Colonic mucosa (tissue), 4 donors: ENCODE measurements around the gene ZBTB18. TPM values are rescaled to one million over a fixed set of nuclear protein-coding genes. Genes with fewer than 3 reads are reported as not detected.

ENCODE experiments used
- DNase-seq: peaks from one replicate; pipeline ENCODE4 v3.0.0-alpha.2; 2020
- H3K27ac ChIP-seq: fragments of 200-600 bp; one replicate; pipeline ENCODE4 v1.8.0; 2021
- H3K27me3 ChIP-seq: fragments of 200-600 bp; one replicate; pipeline ENCODE4 v1.8.0; 2021
- H3K36me3 ChIP-seq: fragments of 200-600 bp; one replicate; pipeline ENCODE4 v1.8.0; 2021
- H3K4me1 ChIP-seq: fragments of 200-600 bp; one replicate; pipeline ENCODE4 v1.8.0; 2021; ENCODE audit warnings: mild to moderate bottlenecking
- H3K4me3 ChIP-seq: fragments of 200-600 bp; one replicate; pipeline ENCODE4 v1.8.0; 2021
- H3K9ac ChIP-seq, 2 donors: one replicate each; pipeline ENCODE4 v1.7.0; 2013; ENCODE audit warnings: control low read depth in 2 of 2, low read depth in 2 of 2, low read length in 2 of 2
- H3K9me3 ChIP-seq: fragments of 200-600 bp; one replicate; pipeline ENCODE4 v1.8.0; 2021
- CTCF ChIP-seq: fragments of 200-600 bp; IDR thresholded peaks from one replicate; pipeline ENCODE4 v1.8.0; 2022; ENCODE audit warnings: antibody characterized with exemption, mild to moderate bottlenecking
- intact Hi-C: fragments of 100-400 bp; cut with DNase I; formaldehyde crosslinking; loops from one replicate; pipeline ENCODE4 v1.14.1; 2022
- total RNA-seq, 2 donors: library from RNA; stranded (reverse); fragmentation: NEBNext Ultra II Directional in 1 of 2; extraction: Animal tissue kit (Norgen Biotek cat#: 25700) in 1 of 2; gene quantifications; one replicate each; pipeline ENCODE4 v1.2.1, GENCODE V29; 2021
- donor health status: healthy.
- donor health status: DM: no; HTN: no; CAD: no.
- donor health status: DM: no; HTN: no; CAD: no.

Gene ZBTB18
- total RNA-seq, 2 donors from 2014 or later: 15.0 to 23.8 TPM

- intact Hi-C loops: no loop called here
- H3K27ac ChIP-seq: no peak overlapping the region
- no peak for TF ChIP-seq CTCF
Measured at GRCh38 chr1:244056577-244056976, 5.5 kb downstream of the ZBTB18 start.

GRCh38 chr1:244057474-244058385 is 6.6 kb downstream of the ZBTB18 start:
- Histone ChIP-seq H3K9ac (no peak overlapping the region), H3K27me3 (no peaks in the 10 kb centered on the region), H3K36me3 (peaks cover 11% of the 10 kb centered on the region), H3K4me1 (no peaks in the 10 kb centered on the region), H3K27ac (no peak overlapping the region), H3K4me3 (no peak overlapping the region), H3K9me3 (no peaks in the 10 kb centered on the region)
- intact Hi-C loops: no loop called here
- no peak for DNase-seq
- TF ChIP-seq CTCF: no peak

More at GRCh38 chr1:244056577-244056976, 5.5 kb downstream of the ZBTB18 start:
- Histone ChIP-seq H3K9ac (no peak overlapping the region), H3K4me1 (no peaks in the 10 kb centered on the region), H3K36me3 (peaks cover 11% of the 10 kb centered on the region), H3K9me3 (no peaks in the 10 kb centered on the region), H3K27me3 (no peaks in the 10 kb centered on the region), H3K4me3 (no peak overlapping the region)
- DNase-seq: no peak

GRCh38 chr1:244060117-244060516 is 9.0 kb downstream of the ZBTB18 start:
- H3K4me3 ChIP-seq: no peak overlapping the region
- no peaks in the 10 kb centered on the region for H3K9me3 ChIP-seq
- H3K36me3 ChIP-seq: no peaks in the 10 kb centered on the region
- H3K27ac ChIP-seq: no peak overlapping the region
- intact Hi-C loops: no loop called here
- H3K27me3 ChIP-seq: no peaks in the 10 kb centered on the region
- TF ChIP-seq CTCF: no peak
- no peak for DNase-seq
- no peaks in the 10 kb centered on the region for H3K4me1 ChIP-seq
- H3K9ac ChIP-seq: no peak overlapping the region

- Histone ChIP-seq H3K9me3 (no peaks in the 10 kb centered on the region), H3K27me3 (no peaks in the 10 kb centered on the region), H3K4me1 (no peaks in the 10 kb centered on the region), H3K9ac (no peak overlapping the region), H3K4me3 (no peak overlapping the region), H3K36me3 (no peaks in the 10 kb centered on the region), H3K27ac (no peak overlapping the region)
- TF ChIP-seq CTCF: no peak
- no peak for DNase-seq
- intact Hi-C loops: no loop called here
Measured at GRCh38 chr1:244060686-244061085, 9.6 kb downstream of the ZBTB18 start.

GRCh38 chr1:244062156-244062725 is 11.2 kb downstream of the ZBTB18 start:
- Histone ChIP-seq H3K27ac (no peak overlapping the region), H3K27me3 (no peaks in the 10 kb centered on the region), H3K9me3 (no peaks in the 10 kb centered on the region), H3K36me3 (no peaks in the 10 kb centered on the region), H3K9ac (no peak overlapping the region), H3K4me3 (no peak overlapping the region), H3K4me1 (no peaks in the 10 kb centered on the region)
- no peak for TF ChIP-seq CTCF
- intact Hi-C loops: no loop called here
- no peak for DNase-seq
